Mesenchymal stem cell (in vitro differentiated cells and primary cell): Measurements from ENCODE around the gene RHBDD1.
A peak's percentile ranks its signal among the peaks of the same experiment; 100 is the strongest.

Experiments used
- DNase-seq: peaks from one replicate; pipeline ENCODE4 v3.0.0-alpha.2; 2013
- H2AFZ ChIP-seq: one replicate; pipeline ENCODE4 v1.6.1; 2013; ENCODE audit warnings: low read depth, mild to moderate bottlenecking, control low read depth, inconsistent platforms, low read length, moderate library complexity
- H2AK5ac ChIP-seq: 2 replicates; pipeline ENCODE4 v1.6.1; 2013; ENCODE audit warnings: low read length, moderate library complexity, mild to moderate bottlenecking, inconsistent platforms; ENCODE audit not compliant: severe bottlenecking
- H2BK120ac ChIP-seq: one replicate; pipeline ENCODE4 v1.6.1; 2013; ENCODE audit warnings: low read depth, mild to moderate bottlenecking, inconsistent platforms, low read length, moderate library complexity
- H2BK12ac ChIP-seq, 2 experiments: one replicate each; pipeline ENCODE4 v1.6.1; 2013; ENCODE audit warnings: inconsistent platforms in 2 of 2, low read length in 2 of 2, mild to moderate bottlenecking in 2 of 2, moderate library complexity in 2 of 2, control low read depth in 1 of 2
- H2BK15ac ChIP-seq: one replicate; pipeline ENCODE4 v1.6.1; 2013; ENCODE audit warnings: mild to moderate bottlenecking, low read depth, inconsistent platforms; ENCODE audit not compliant: poor library complexity, severe bottlenecking
- H2BK5ac ChIP-seq: 2 replicates; pipeline ENCODE4 v1.6.1; 2013; ENCODE audit warnings: low read depth, mild to moderate bottlenecking, low read length, control low read depth, inconsistent platforms; ENCODE audit not compliant: poor library complexity, severe bottlenecking
- H3K14ac ChIP-seq, 2 experiments: one replicate each; pipeline ENCODE4 v1.6.1; 2013; ENCODE audit warnings: inconsistent platforms in 2 of 2, low read length in 2 of 2, control low read depth in 1 of 2, mild to moderate bottlenecking in 1 of 2, moderate library complexity in 1 of 2
- H3K18ac ChIP-seq, 2 experiments: one replicate each; pipeline ENCODE4 v1.6.1; 2013; ENCODE audit warnings: inconsistent platforms in 2 of 2, low read length in 2 of 2, control low read depth in 1 of 2, low read depth in 1 of 2, mild to moderate bottlenecking in 1 of 2
- H3K23ac ChIP-seq, 2 experiments: one replicate each; pipeline ENCODE4 v1.6.1; 2013; ENCODE audit warnings: inconsistent platforms in 2 of 2, low read length in 2 of 2, mild to moderate bottlenecking in 2 of 2, moderate library complexity in 2 of 2, control low read depth in 1 of 2
- H3K27ac ChIP-seq: 2 replicates; pipeline ENCODE4 v1.5.1; 2013; ENCODE audit warnings: mild to moderate bottlenecking, moderate library complexity, low read length, control low read depth, inconsistent platforms; ENCODE audit not compliant: poor library complexity, severe bottlenecking
- H3K27me3 ChIP-seq, 2 experiments: 2 replicates each; pipeline versions ENCODE4 v1.6.1 to v1.7.0; 2013; ENCODE audit warnings: low read length in 2 of 2, mild to moderate bottlenecking in 2 of 2, moderate library complexity in 2 of 2, control low read depth in 1 of 2, inconsistent platforms in 1 of 2; ENCODE audit not compliant: control insufficient read depth in 1 of 2, insufficient read depth in 1 of 2
- H3K36me3 ChIP-seq, 2 experiments: 2 replicates each; pipeline versions ENCODE4 v1.6.1 to v1.7.0; 2013; ENCODE audit warnings: low read length in 2 of 2, control low read depth in 1 of 2, inconsistent platforms in 1 of 2, low read depth in 1 of 2, mild to moderate bottlenecking in 1 of 2; ENCODE audit not compliant: insufficient read depth in 2 of 2, control insufficient read depth in 1 of 2
- H3K4ac ChIP-seq, 2 experiments: one replicate each; pipeline ENCODE4 v1.6.1; 2013; ENCODE audit warnings: inconsistent platforms in 2 of 2, low read length in 2 of 2, mild to moderate bottlenecking in 2 of 2, moderate library complexity in 2 of 2, control low read depth in 1 of 2, low read depth in 1 of 2
- H3K4me1 ChIP-seq: 2 replicates; pipeline ENCODE4 v1.6.1; 2013; ENCODE audit warnings: low read depth, low read length, control low read depth; ENCODE audit not compliant: control insufficient read depth, insufficient read depth
- H3K4me2 ChIP-seq: 2 replicates; pipeline ENCODE4 v1.6.1; 2013; ENCODE audit warnings: low read length, mild to moderate bottlenecking, inconsistent platforms; ENCODE audit not compliant: poor library complexity, severe bottlenecking
- H3K4me3 ChIP-seq, 2 experiments: 2 replicates each; pipeline versions ENCODE4 v1.5.1 to v1.7.0; 2013; ENCODE audit warnings: low read length in 2 of 2, mild to moderate bottlenecking in 2 of 2, control low read depth in 1 of 2, low read depth in 1 of 2; ENCODE audit not compliant: insufficient read depth in 1 of 2
- H3K79me1 ChIP-seq: replicated peaks from 2 replicates; pipeline ENCODE4 v1.6.1; 2013; ENCODE audit warnings: mild to moderate bottlenecking, control low read depth, low read length, inconsistent platforms; ENCODE audit not compliant: poor library complexity, severe bottlenecking
- H3K9ac ChIP-seq: 2 replicates; pipeline ENCODE4 v1.7.0; 2013; ENCODE audit warnings: mild to moderate bottlenecking, low read length, moderate library complexity
- H3K9me3 ChIP-seq: 2 replicates; pipeline ENCODE4 v1.7.0; 2013; ENCODE audit warnings: mild to moderate bottlenecking, low read length; ENCODE audit not compliant: control insufficient read depth
- H4K8ac ChIP-seq: one replicate; pipeline ENCODE4 v1.6.1; 2013; ENCODE audit warnings: inconsistent platforms, mild to moderate bottlenecking, low read length, moderate library complexity
- H4K91ac ChIP-seq: one replicate; pipeline ENCODE4 v1.6.1; 2013; ENCODE audit warnings: mild to moderate bottlenecking, low read length, inconsistent platforms
- WGBS: methylation state at CpG from one replicate; pipeline ENCODE4 v1.1.7; 2013; ENCODE audit warnings: mixed read lengths; 5-methylcytosine and 5-hydroxymethylcytosine counted together

Gene RHBDD1

DNA sequence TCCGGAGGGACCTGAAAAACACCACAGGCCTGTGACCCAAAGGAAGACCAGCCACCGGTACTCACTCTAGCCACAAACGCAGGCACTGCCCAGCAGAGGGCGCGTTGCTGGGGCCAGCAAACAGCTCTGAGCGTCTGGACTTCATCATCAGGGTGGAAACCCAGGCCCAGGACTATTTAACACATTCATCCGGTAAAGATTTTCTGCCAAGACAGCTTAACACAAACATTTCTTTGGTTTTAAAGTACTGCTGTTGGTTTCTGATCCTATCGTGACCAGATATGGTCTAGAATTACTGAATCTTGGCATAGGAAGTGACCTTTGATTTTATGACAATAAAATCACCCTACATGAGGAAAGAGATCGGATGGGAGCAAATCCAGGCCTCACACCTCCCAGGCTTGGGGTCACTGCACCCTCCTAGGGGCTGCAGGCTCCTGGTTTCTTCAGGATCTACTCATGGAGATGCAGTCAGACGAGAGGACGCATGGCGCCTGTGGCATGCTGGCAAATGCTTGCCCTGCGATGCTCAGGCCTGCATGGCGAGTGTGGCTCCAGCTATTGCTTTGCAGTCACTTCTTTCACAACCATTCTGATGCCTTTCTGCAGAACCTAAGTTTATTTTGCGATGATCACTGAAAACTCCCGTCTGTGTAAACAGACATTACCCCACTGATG is 197.8 kb downstream of the RHBDD1 start:
- H2AK5ac ChIP-seq = no peak overlapping the region
- H2BK120ac ChIP-seq = no peak overlapping the region
- H2BK15ac ChIP-seq = no peak overlapping the region
- H2BK5ac ChIP-seq = no peak overlapping the region
- H3K27me3 ChIP-seq = no peaks in the 10 kb centered on the region
- no peaks in the 10 kb centered on the region for H3K9me3 ChIP-seq
- no peak overlapping the region for H3K14ac ChIP-seq
- no peak overlapping the region for H3K23ac ChIP-seq
- H3K4me3 ChIP-seq = no peak overlapping the region
- peak; percentile 92 for DNase-seq
- no peak overlapping the region for H3K4me2 ChIP-seq
- WGBS = 40% methylated on average over 15 of the region's 16 CpGs
- no peak overlapping the region for H4K91ac ChIP-seq
- peak overlapping the region in 1 of 2 experiments; percentile 22 for H3K18ac ChIP-seq
- H2BK12ac ChIP-seq = peak overlapping the region in 1 of 2 experiments; percentile 21
- H2AFZ ChIP-seq = no peak overlapping the region
- H4K8ac ChIP-seq = no peak overlapping the region
- H3K9ac ChIP-seq = no peak overlapping the region
- no peak overlapping the region for H3K4ac ChIP-seq
- H3K27ac ChIP-seq = no peak overlapping the region
- H3K36me3 ChIP-seq = no peaks in the 10 kb centered on the region
- no peaks in the 10 kb centered on the region for H3K79me1 ChIP-seq
- H3K4me1 ChIP-seq = no peaks in the 10 kb centered on the region

DNA sequence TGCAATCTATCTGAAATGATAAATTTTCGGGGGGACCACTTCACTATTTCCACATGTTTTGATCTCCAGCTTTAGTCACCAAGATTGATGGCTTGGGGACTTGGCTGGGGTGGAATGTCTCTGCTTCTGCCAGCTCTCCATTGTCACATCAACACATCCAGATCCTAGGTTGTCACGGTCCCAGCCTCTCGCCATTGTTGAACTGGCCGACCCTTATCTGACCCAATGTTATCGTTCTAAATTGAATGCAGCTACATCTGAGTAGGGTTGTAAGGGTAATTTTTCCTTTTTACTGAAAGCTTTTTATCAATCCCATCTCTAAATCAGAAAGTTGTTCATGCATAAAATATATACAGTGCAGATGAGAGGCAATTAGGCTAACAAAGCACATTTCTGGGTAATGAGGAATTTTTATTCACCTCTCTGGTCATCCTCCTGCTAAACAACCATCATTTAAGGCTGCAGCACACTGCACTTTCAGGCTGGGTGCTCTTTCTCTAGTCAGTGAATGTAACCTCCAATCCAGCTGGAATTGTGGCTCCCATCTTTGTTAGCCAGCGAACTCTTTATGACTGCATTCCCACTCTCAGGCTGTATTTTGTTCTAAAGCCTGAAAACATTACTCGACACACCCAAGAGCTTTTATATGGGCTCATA is 200.0 kb downstream of the RHBDD1 start:
- WGBS = 68% methylated on average over 6 of the region's 7 CpGs
- H3K27ac ChIP-seq = no peak overlapping the region
- H3K18ac ChIP-seq = no peak overlapping the region
- no peak overlapping the region for H2BK120ac ChIP-seq
- no peak overlapping the region for H2AK5ac ChIP-seq
- H4K91ac ChIP-seq = no peak overlapping the region
- H3K9ac ChIP-seq = no peak overlapping the region
- no peak overlapping the region for H2AFZ ChIP-seq
- DNase-seq = no peak
- no peak overlapping the region for H2BK5ac ChIP-seq
- no peaks in the 10 kb centered on the region for H3K9me3 ChIP-seq
- no peaks in the 10 kb centered on the region for H3K79me1 ChIP-seq
- H3K4me1 ChIP-seq = no peaks in the 10 kb centered on the region
- H3K4me2 ChIP-seq = no peak overlapping the region
- no peak overlapping the region for H4K8ac ChIP-seq
- H3K4me3 ChIP-seq = no peak overlapping the region
- H3K4ac ChIP-seq = no peak overlapping the region
- H3K23ac ChIP-seq = no peak overlapping the region
- H2BK15ac ChIP-seq = no peak overlapping the region
- H3K27me3 ChIP-seq = no peaks in the 10 kb centered on the region
- no peak overlapping the region for H2BK12ac ChIP-seq
- no peak overlapping the region for H3K14ac ChIP-seq
- no peaks in the 10 kb centered on the region for H3K36me3 ChIP-seq

DNA sequence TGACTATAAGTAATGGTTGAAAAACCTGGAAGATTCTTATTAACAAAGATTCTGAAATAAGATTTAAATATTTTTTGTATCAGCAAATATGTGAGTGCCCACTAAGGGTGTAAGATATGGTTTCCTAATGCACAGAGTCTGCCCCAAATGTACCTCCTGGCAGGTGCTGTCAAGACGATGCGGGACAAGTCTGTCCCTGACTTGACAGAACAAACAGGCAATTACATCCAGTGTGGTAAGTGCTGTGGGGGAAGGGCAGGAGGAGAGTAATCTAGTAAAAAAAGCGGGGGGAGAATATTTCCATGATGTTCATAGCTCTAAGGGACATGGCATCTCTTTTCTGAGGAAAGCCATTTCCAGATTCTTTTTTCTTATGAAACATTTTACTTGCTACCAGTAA is 200.7 kb downstream of the RHBDD1 start:
- no peak overlapping the region for H3K4me2 ChIP-seq
- H2BK15ac ChIP-seq = no peak overlapping the region
- H3K27me3 ChIP-seq = no peaks in the 10 kb centered on the region
- H2BK120ac ChIP-seq = no peak overlapping the region
- H4K91ac ChIP-seq = no peak overlapping the region
- no peak overlapping the region for H3K4ac ChIP-seq
- 78% methylated on average over 2 of the region's 3 CpGs for WGBS
- H3K4me1 ChIP-seq = no peaks in the 10 kb centered on the region
- H3K79me1 ChIP-seq = no peaks in the 10 kb centered on the region
- no peak overlapping the region for H2BK12ac ChIP-seq
- H3K9me3 ChIP-seq = no peaks in the 10 kb centered on the region
- no peak overlapping the region for H4K8ac ChIP-seq
- no peak overlapping the region for H3K9ac ChIP-seq
- no peak overlapping the region for H3K23ac ChIP-seq
- no peak for DNase-seq
- H2AK5ac ChIP-seq = no peak overlapping the region
- H3K36me3 ChIP-seq = no peaks in the 10 kb centered on the region
- no peak overlapping the region for H2BK5ac ChIP-seq
- H3K14ac ChIP-seq = no peak overlapping the region
- no peak overlapping the region for H2AFZ ChIP-seq
- no peak overlapping the region for H3K4me3 ChIP-seq
- no peak overlapping the region for H3K27ac ChIP-seq
- H3K18ac ChIP-seq = no peak overlapping the region

DNA sequence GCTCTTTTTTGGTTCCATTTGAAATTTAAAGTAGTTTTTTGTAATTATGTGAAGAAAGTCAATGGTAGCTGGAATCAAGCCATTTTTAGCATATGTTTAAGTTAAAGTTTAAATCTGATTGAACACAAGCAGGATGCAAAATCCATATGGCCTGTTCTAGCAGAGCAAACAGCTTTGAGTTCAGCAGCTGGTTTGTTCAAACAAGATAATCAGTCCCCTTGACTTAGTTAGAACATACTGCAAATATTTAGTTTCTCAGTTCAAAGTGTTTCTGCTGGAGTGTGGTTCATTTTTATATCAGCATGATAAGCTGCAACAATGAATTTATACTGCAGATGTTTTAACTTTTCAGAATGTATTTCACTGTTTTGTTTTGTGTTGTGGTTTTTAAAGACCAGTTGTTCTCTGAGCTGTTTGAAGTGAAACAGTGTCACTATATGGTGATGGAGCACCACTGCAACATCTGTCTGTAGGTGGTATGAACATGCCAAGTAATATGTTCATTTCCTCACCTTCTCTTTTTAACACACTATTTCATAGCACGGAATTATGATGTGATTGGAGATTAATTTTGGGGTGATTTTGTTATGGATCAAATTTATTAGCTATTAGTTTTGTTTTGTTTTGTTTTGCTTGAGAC is 202.8 kb downstream of the RHBDD1 start:
- Histone ChIP-seq H3K4me1 (no peaks in the 10 kb centered on the region), H2BK120ac (no peak overlapping the region), H3K27me3 (no peaks in the 10 kb centered on the region), H3K4me2 (no peak overlapping the region), H3K23ac (no peak overlapping the region), H2BK15ac (no peak overlapping the region), H3K9me3 (no peaks in the 10 kb centered on the region), H2BK12ac (no peak overlapping the region), H4K91ac (no peak overlapping the region), H2AK5ac (no peak overlapping the region), H3K4ac (no peak overlapping the region), H3K36me3 (no peaks in the 10 kb centered on the region), H2AFZ (no peak overlapping the region), H2BK5ac (no peak overlapping the region), H3K79me1 (no peaks in the 10 kb centered on the region), H4K8ac (no peak overlapping the region), H3K9ac (no peak overlapping the region), H3K14ac (no peak overlapping the region), H3K27ac (no peak overlapping the region), H3K4me3 (no peak overlapping the region), H3K18ac (no peak overlapping the region)
- DNase-seq = no peak
- no CpG with 5 or more reads among the region's 1 CpG for WGBS
